ENCODE results near the gene PRR7.

- TF ChIP-seq CTCF (conservative IDR thresholded peaks at IDR 0.05; ENCODE audit: low read depth in 2 of 2): no peak
- TF ChIP-seq ZNF114 (CRISPR knock-in tag; IDR thresholded peaks at IDR 0.05): no peak
- TF ChIP-seq POLR2AphosphoS5 (IDR thresholded peaks at IDR 0.05; ENCODE audit: low read depth): no peak
- no peak for TF ChIP-seq EZH2phosphoT487 (IDR thresholded peaks at IDR 0.05; ENCODE audit: unreplicated experiment)
- TF ChIP-seq NANOG (IDR thresholded peaks at IDR 0.05; ENCODE audit: borderline replicate concordance): no peak
- no peak for TF ChIP-seq EZH2 (IDR thresholded peaks at IDR 0.05; ENCODE audit: low read depth, unreplicated experiment)
- no peak for TF ChIP-seq ETS1 (IDR thresholded peaks at IDR 0.05)
- TF ChIP-seq REST (IDR thresholded peaks at IDR 0.05; ENCODE audit: unreplicated experiment): no peak
- TF ChIP-seq CREB1 (CRISPR knock-in tag; IDR thresholded peaks at IDR 0.05; ENCODE audit: low read depth): no peak
- TF ChIP-seq JUNB (IDR thresholded peaks at IDR 0.05; ENCODE audit: unreplicated experiment): no peak
- no peak for TF ChIP-seq STAT1 (IDR thresholded peaks at IDR 0.05; ENCODE audit: unreplicated experiment)
- no peak for TF ChIP-seq ZNF331 (CRISPR knock-in tag; IDR thresholded peaks at IDR 0.05; ENCODE audit: low read depth)
- TF ChIP-seq ZNF462 (CRISPR knock-in tag; IDR thresholded peaks at IDR 0.05): no peak
Measured at GRCh38 chr5:177430972-177431316, 15.7 kb upstream of the PRR7 start.

All from GM23338 (cell line).